ENCODE results near the gene ARSG. TPM values are rescaled to one million over a fixed set of nuclear protein-coding genes. Genes with fewer than 3 reads are reported as not detected.

The ARSG gene
- total RNA-seq, 2 donors from 2014 or later, result 0.24 to 0.79 TPM

- Histone ChIP-seq H3K27me3 (no peaks in the 10 kb centered on the region), H3K4me1 (no peaks in the 10 kb centered on the region), H3K27ac (no peak overlapping the region), H3K9ac (ENCODE audit: low read depth in 2 of 2, low read length in 2 of 2) (no peak overlapping the region), H3K9me3 (no peaks in the 10 kb centered on the region), H3K4me3 (no peak overlapping the region), H3K36me3 (no peaks in the 10 kb centered on the region)
- DNase-seq, result peak; percentile 4
- TF ChIP-seq CTCF (IDR thresholded peaks at IDR 0.05), result no peak
- intact Hi-C loops (cut with DNase I), result no loop called here
These were observed 103.5 kb downstream of the ARSG start for GRCh38 chr17:68394608-68395331.

GRCh38 chr17:68396226-68397107 is 105.2 kb downstream of the ARSG start:
- intact Hi-C loops (cut with DNase I), result no loop called here
- Histone ChIP-seq H3K36me3 (no peaks in the 10 kb centered on the region), H3K27ac (no peak overlapping the region), H3K27me3 (no peaks in the 10 kb centered on the region), H3K4me3 (no peak overlapping the region), H3K9ac (ENCODE audit: low read depth in 2 of 2, low read length in 2 of 2) (no peak overlapping the region), H3K9me3 (no peaks in the 10 kb centered on the region), H3K4me1 (no peaks in the 10 kb centered on the region)
- DNase-seq, result no peak
- TF ChIP-seq CTCF (IDR thresholded peaks at IDR 0.05), result no peak

GRCh38 chr17:68397108-68397536 is 105.8 kb downstream of the ARSG start:
- H3K36me3 ChIP-seq, result no peaks in the 10 kb centered on the region
- peak; percentile 9 for DNase-seq
- TF ChIP-seq CTCF (IDR thresholded peaks at IDR 0.05), result no peak
- no peaks in the 10 kb centered on the region for H3K4me1 ChIP-seq
- H3K27me3 ChIP-seq, result no peaks in the 10 kb centered on the region
- H3K4me3 ChIP-seq, result no peak overlapping the region
- no peaks in the 10 kb centered on the region for H3K9me3 ChIP-seq
- H3K9ac ChIP-seq (ENCODE audit: low read depth in 2 of 2, low read length in 2 of 2), result no peak overlapping the region
- intact Hi-C loops (cut with DNase I), result no loop called here
- H3K27ac ChIP-seq, result no peak overlapping the region

GRCh38 chr17:68398691-68399637 is 107.7 kb downstream of the ARSG start:
- H3K27me3 ChIP-seq, result no peaks in the 10 kb centered on the region
- H3K27ac ChIP-seq, result no peak overlapping the region
- TF ChIP-seq CTCF (IDR thresholded peaks at IDR 0.05), result peak; percentile 44
- no peak overlapping the region for H3K9ac ChIP-seq (ENCODE audit: low read depth in 2 of 2, low read length in 2 of 2)
- peak; percentile 45 for DNase-seq
- intact Hi-C loops (cut with DNase I), result no loop called here
- H3K4me1 ChIP-seq, result no peaks in the 10 kb centered on the region
- H3K4me3 ChIP-seq, result no peak overlapping the region
- H3K36me3 ChIP-seq, result no peaks in the 10 kb centered on the region
- no peaks in the 10 kb centered on the region for H3K9me3 ChIP-seq

All from colonic mucosa (tissue), 4 donors.